Measurements from ENCODE around the gene XPR1.

The XPR1 gene

DNA sequence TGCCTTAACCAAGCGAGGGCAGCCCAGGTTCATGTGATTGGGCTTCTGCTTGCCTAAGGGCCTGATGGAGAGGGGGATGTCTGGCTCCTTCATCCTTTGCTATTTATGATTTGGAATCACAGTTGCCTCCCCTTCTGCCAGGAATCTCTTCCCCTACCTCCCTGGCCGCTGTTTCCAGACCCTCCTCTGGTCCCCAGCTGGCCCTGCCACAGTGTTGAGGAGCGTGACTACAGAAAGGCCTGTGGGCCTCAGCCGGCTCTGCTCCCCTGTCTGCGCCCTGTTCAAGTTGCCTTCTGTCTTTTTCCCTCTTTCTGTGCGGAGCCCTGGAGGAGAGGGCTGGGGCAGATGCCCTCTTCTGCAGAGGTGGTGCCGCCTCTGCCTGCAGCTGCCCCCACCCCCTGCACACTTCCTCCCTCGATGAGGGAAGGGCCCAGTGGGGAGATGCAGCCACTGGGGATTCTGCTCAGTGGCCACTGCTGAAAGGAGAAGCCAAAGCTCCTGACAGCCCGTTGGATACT lies 287.4 kb downstream of the XPR1 start:
- no peak for DNase-seq

DNA sequence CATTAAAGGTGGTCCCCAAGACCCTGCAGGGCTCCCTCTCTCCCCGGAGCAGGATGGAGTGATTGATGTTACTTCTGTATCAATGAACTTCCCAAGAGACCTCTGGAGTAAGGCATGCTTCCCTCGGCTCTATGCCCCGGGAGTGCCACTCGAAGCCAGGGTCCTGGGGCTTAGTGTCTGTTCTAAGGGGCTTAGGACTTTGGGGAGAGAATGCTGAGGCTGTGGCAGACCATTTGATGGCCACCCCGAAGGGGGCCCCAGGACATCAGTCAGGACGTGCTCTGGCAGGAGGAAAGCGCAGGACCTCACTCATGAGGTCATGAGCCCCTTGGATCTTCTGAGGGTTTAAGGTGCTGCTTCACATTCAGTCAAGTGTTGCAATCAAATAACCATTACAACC lies 288.4 kb downstream of the XPR1 start:
- DNase-seq: no peak

DNA sequence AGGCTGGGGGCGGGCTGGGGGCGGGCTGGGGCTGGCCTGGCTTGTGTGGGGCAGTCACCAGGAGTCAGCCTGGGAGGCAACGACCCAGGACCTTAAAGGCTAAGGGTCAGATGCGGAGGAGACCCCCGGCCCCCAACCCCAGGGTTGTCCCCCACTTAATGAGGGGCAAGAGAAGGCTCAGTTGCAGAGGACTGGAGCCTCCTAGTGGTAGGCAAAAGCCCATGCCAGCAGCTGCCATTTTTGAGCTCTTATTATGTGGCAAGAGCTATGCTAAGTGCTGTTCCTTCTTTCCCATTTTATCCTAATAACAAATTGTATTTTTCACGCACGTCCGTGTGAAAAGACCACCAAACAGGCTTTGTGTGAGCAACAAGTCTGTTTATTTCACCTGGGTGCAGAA lies 288.9 kb downstream of the XPR1 start:
- no peak for DNase-seq

DNA sequence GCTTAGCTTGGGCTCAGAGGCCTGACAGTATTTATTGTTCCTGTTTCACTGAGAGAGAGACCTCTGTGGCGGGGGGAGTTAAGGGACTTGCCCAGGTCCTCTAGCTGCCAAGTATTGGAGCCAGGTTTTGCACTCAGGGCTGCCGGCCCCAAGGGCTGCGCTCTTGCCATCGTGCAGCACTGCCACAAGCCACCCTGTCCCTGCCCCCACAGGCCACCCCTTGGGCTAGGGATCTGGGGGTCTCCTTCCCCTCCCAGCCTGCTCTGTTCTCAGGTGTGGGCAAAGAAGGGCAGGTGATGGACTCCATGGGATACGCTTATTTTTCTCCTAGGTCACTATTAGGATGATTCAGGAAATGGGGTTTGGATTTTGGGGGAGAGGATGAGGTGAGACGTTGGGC lies 289.6 kb downstream of the XPR1 start:
- DNase-seq: no peak

DNA sequence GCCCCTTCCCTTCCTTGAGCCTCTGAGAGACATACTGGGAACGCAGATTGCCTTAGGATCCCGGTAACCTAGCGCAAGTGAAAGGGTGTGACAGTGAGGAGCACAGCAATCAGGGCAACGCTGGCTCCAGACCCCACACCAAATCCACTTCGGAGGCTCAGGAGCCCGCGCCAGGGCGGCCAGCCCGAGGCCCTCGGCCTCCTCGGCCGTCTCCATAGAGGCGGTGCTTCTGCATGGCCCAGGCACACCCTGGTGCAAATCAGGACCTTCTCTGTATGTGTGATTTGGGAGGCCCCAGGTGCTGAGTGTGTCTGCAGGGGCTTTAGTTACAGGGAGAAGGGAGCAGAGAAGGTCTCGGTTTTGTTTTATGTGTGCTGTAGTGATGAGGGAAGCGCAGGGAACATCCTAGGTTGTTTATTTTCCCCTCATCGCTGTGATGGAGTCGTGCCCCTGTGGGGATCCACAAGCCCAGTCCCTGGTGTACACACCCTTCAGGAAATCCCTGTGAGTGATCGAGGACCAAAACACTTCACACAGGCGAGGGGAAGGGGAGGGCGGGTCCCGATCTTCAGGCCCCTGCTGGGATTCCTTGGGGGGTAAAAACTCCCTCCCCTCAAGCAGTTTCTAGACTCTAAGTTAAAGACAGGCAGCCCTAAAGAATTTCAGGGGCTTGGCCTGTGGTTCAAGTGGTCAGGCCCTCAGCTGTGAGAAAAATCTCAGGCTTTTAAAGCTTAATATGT lies 290.2 kb downstream of the XPR1 start:
- DNase-seq: no peak

DNA sequence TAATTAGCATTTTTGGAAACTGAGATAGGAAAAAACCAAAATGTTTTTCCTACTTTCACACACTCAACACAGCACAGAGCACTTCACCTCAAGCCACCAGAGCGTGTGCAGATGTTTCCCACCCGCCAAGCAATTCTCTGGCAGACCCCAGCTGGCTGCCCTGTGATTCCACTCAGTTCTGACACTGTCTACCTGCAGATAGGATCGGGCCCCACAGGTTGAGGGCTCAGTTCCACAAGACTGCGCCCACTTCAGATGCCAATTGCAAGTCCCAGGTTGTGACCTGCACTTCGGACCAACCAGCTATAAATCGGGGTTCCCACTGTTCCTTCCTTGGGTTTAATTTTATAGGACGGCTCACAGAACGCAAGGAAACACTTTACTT lies 290.8 kb downstream of the XPR1 start:
- DNase-seq: no peak

DNA sequence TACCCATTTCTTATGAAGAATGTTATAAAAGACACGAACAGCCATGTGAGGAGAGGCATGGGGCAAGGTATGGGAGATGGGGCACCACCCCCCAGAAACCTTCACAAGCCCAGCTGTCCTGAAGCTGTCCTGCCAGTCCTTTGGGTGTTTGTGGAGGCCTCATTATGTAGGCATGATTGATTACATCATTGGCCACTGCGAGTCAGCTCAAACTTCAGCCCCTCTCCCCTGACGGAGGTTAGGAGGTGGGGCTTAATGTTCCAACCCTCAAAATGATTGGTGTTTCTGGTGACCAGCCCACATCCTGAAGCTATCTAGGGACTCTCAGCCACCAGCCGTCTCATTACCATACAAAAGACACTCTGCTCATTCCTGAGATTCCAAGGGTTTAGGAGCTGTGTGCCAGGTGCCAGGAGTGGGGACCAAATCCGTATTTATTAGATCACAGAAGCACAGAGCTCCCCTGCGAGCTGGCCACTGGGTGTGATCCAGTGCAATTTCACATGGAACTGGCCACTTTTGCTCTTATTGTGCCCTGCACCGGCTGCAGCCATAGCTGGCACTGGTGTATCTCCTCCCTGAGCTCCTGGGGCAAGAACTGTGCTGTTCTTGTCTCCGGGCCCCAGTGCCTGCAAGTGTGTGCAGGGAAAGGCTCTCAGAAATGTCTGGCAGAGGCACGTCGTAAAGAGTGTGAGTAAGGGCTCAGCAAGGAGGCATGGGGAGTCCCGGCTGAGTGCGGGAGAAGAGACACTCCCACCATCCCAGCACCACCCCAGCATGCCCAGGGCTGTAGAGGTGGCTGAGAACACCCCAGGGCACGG lies 291.4 kb downstream of the XPR1 start:
- no peak for DNase-seq

DNA sequence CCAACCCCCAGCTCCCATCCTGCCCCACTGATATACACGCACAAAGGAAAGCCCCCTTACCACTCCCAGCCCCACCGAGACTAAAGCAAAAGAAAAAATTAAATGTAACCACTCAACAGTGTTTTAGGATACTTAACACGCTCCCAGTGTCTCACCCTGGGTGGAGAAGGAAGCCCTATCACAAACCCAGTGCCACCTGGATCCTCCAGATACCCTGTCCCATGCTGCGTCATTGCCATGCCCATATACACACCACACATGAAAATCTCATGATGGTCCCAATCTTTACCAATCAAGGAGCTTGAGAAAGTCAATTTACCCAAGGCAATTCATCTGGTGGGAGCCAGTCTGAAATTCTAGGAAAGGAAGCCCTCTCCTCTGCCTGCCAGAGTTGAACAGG lies 292.1 kb downstream of the XPR1 start:
- no peak for DNase-seq

DNA sequence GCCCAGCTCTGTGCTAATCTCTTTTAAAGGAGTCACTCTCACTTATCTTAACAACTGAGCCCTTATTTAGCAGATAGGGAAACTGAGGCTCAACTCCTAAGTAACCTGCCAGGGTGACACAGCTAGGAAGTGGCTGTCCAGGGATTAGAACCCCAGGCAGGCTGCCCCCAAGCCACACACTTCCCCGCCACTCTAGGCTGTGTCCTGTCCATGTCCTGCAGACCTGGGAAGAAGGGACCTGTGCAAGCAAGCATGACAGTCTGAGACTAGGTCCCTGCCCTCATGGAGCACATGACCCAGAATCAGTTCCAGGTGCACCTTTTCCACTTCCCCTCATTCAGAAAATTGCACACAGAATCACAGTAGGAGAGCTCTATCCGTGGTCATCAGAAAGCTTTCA lies 293.1 kb downstream of the XPR1 start:
- DNase-seq: no peak

DNA sequence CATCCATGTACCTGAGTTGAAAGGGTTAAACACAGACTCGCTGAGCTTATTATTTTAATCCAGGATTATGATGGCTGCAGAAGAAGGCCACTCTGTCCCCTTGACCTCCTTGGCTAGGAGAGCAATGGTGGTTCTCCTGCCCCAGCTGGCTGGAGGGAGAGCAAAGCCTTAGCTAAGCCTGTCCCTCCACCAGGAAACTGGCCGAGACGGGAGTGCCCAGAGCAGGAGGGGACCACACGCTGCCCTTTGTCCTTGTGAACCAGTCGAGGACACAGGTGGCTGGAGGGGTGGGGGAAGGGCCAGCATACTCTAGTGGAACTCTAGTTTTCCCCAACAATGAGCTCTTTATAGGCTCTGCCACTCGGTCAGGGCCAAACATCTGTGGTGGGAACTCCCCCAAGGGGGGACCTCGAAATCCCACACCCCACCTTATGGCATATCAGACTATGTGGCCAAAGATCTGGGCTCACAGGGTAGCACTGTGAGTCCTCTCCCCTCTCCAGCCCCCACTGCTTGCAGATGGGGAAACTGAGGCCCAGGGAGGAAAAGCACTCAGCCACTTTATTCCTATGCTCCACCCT lies 293.7 kb downstream of the XPR1 start:
- no peak for DNase-seq

DNA sequence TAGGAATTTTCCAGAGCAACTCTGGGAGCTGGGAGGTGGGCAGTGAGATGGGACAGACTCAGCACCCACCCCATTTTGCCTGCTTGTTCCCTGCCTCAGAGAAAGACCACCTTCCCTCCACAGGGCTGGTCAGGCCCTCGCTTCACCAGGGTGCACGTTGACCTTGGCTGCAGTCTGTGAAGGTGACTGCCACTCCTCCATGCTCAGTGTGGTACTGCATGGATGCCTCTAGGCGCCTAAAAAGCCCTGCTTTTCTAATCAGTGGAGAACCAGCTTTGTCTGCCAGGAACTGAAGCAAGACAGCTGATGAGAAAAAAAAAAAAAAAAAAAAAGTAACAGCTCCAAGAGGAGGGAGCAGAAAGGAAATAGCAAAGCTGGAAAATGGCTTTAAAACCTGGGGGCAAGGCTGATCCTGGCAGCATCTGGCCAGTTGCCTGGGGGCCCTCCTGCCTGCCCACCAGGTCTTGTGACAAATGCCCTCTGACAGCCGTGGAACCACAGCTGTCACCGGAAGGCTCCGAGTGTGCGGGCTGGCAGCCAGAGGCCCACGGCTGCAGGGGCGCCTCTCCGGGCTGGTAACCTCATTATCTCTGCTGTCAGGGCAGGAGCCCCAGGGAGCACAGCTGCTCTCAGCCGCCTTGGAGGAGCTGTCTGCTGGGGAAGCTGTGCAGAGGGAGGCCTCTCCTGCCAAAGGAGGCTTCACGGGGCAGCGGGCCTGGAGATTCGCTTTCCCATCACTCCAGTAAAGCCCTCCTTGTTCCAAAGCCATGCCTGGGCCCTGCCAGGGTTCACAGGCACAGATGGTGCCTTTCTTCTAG lies 294.6 kb downstream of the XPR1 start:
- DNase-seq: no peak

DNA sequence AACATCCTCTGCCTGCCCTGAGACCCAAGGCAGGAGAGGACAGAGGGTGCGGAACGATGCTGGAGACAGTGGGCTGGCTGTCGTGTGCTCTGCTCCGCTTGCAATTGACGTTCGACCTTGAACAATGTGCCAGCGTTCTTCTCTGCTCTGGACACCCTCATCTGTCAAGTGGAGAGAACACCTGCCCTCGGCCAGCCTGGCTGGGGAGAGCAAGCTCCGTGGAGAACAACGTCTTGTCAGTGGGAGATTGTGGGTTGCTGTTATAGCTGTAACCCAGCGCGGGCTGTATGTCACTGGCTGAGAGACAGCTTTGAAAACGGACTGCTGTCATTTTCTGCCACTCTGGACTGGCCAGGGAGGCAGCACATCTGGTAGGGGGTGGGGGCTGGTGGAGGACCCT lies 295.5 kb downstream of the XPR1 start:
- DNase-seq: no peak

DNA sequence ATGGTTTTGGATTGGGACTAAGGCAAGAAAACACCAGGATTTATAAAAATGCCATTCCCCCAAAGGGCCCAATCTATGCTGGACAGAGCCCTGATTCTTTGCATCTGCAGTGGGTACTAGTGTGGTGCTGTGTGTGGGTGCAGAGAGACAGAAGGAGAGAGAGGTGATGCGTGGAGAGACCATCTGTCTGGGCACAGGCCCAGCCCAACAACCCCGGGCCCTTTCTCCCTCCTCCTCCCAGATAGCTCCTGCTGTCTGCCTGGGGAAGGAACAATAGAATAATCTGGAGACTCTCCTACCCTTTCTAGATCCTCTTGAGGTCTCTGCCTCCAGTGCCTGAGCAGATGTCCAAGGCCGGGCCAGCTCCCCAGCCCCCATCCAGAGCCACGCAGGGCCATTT lies 296.0 kb downstream of the XPR1 start:
- DNase-seq: no peak

DNA sequence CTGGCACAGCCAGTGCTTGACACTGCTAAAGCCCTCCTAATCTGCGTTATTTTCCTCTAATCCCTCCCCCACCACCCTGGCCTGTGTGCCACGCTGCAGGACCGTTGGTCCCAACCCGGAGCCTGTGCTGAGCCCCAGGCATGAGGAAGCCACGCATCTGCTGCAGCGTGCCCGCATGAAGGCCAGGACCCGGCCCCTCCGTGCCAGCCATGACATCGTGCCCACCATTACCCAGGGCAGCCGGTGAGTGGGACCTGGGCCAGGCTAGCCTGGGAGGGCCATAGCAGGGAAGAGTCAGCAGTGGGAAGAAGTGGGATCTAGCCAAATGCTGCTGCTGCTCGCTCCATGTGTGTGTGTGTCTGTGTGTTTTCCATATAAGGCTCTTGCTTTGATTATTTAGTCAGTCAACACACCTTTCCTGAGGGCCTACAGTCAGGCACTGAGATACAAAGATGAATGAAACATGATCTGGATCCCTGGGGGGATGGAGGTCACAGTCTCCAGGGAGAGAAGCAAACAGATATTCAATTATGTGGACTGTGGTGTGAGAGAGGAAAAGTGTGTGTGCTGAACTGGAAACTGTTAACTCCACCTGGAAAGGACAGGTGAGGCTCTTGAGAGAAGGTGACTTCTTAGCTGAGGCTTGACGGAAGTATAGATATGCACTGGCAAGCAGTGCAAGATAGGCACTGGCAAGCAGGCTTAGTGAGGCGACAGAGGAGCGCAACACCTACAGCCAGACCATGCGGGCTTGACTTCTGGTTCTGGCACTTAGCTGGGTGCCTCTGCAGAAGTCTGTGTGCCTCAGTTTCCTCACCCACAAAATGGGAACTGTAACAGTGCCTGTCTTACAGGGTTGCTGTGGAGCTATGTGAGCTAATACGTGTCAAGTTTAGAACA lies 296.8 kb downstream of the XPR1 start:
- DNase-seq: no peak

DNA sequence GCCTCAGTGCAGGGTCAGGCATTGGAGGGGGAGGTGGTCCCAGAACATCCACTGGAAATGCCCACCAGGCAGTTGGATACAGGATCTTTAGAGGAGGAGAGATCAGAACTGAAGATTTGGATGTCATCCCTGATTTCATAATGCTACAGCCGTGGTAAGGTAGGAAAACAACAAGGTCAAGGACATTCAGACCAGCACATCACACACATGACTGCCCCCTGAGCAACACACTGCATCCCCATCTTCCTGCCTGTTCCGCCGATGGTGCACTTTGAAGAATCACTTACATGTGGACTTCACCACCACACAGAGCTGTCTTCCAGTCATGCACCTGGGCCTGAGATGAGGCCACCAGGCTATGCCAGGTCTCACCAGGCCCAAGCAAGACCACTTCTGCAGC lies 297.6 kb downstream of the XPR1 start:
- no peak for DNase-seq

DNA sequence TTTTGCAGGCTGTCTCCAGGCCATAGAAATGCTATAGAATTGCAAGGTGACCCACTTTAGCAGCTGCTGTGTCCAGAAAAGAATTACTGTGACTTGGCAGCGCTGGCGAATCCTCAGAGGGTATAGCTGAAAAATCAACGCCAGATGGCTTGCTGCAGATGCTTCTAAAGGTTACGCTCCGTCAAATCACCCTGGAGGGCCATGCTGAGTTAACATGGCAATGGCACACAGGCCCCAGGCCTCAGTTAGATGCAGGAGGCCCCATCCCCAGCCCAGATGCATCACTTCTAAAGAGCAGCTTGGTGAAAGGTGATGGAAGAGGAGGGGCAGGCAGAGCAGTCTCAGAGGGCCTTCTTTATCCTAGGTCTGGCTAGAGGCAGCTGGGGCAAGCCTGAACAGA lies 298.9 kb downstream of the XPR1 start:
- no peak for DNase-seq

DNA sequence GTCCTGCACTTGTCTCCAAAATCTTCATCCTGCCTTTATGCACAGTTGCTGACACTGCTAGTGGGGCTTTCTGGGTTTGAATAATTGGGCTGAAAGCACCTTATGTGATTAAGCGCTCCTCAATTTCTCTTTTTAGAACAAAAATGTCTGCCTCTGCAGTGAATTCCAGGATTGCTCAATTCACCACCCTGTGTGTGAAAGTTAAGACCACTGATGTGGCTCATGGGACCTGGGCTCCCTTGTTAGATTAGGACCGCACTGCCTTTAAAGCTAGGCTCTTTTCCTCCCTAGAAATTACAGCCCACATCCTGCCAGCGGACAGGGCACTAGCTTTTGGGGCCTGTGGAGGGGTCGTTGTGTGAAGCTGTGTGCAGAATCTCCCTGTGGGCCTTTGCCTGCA lies 299.7 kb downstream of the XPR1 start:
- no peak for DNase-seq

DNA sequence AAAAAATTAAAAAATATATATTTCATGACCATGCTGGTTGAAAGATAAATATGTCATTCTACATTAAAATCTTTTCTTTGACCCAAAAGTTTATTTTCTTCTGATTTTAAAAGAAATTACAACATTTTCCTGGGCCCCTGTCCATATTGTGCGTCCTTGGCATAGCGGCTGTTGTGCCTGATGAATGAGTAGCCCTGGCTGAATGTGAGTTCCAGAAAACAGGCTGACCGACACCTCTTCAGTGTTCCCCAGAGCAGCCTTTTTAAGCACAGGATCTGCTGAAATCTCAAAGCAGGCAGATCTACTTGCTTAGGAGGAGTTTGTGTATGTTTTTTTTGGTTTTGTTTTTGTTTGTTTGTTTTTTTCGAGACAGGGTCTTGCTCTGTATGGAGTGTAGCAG lies 300.6 kb downstream of the XPR1 start:
- DNase-seq: no peak

DNA sequence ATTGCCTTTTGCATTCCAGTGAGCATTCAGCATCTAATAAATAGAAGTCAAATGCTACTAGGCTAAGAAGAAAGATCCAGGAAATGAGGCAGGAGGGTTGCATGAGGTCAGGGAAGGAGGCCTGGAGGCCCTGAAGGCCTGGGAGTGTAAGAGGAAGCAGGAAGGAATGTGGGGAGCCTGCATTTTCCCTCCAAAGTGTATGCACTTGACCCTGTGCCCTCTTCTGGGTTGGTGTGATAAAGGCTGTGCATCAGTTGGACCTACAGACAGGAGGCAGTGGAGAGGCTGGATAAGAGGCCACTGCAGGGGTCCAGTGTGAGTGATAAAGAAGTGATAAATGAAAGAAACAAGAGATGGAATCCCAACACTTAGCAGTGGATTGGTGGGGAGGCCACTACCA lies 301.3 kb downstream of the XPR1 start:
- no peak for DNase-seq

DNA sequence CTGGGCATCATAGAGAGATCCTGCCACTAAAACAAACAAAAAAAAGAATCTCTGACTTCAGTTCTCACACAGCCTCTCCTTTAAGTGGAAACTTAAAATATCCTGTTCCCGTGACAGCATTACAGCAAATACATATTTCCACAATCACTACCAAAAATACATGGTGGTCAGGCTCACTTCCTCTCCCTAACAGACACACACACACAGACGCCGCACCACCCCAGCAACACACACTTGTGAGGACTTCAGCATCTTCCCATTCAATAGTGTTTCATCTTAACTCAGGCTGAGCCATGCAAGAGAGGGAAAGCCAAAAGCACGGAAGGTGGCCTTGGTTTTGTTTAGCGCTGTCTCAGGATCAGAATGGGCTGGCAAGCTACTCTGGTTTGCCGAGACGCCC lies 302.7 kb downstream of the XPR1 start:
- DNase-seq: no peak

DNA sequence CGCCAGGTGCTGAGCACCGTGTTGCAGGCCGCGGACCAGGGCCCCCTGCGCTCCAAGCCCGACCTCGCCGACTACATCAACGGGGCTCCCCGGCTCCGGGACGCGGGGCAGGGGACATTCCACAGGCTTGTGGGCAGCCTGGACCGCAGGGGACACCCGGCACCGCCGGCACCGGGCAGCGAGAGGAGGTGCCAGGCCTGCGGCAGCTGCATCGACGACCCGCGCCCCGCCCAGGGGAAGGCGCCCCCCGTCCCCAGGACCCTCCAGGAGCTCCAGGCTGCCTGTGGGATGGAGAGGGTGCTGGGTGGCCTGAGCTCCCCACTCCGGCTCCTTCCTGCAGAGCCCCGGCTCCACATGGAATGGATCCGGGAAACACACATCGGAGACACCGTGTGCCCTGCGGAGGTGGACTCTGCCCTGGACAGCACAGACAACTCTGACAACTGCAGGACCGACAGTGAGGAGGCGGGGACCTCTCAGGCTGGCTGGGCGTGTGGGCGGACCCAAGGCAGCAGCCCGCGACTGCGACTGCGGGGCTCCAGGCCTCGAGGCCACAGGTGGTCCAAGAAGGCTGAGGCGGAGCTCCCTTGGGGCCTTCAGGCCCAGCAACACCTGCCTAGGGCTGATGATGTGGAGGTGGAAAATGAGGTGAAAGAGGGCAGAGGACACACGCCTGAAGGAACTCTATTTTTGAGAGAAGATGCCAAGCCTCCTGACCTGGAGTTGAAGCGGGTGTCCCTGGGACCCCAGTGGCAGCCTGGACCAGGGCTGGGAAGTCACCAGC lies 303.7 kb downstream of the XPR1 start:
- DNase-seq: no peak

Measured in activated CD8-positive, alpha-beta memory T cell treated with anti-CD3 and anti-CD28 coated beads for 24 hours (primary cell).